ENCODE results near the gene PROCA1.
A peak's percentile ranks its signal among the peaks of the same experiment; 100 is the strongest.

The PROCA1 gene

GRCh38 chr17:28675980-28676379 is 35.7 kb downstream of the PROCA1 start:
- no peaks in the 10 kb centered on the region for H3K79me2 ChIP-seq (ENCODE audit: control insufficient read depth, insufficient read depth, low read length, poor library complexity)

GRCh38 chr17:28675490-28675889 is 36.2 kb downstream of the PROCA1 start:
- Histone ChIP-seq H3K4me2 (ENCODE audit: low read length) (no peak overlapping the region), H3K27ac (ENCODE audit: low read depth, low read length) (no peak overlapping the region), H4K91ac (ENCODE audit: low read depth, low read length) (no peak overlapping the region), H3K4me1 (ENCODE audit: control insufficient read depth in 1 of 2, insufficient read depth in 2 of 2, low read length in 2 of 2) (no peaks in the 10 kb centered on the region), H3K18ac (ENCODE audit: low read length) (no peak overlapping the region), H3K9ac (ENCODE audit: low read length) (no peak overlapping the region), H2BK120ac (ENCODE audit: insufficient read depth, low read length, poor library complexity) (no peak overlapping the region), H3K79me2 (ENCODE audit: control insufficient read depth, insufficient read depth, low read length, poor library complexity) (no peaks in the 10 kb centered on the region), H3K23ac (ENCODE audit: low read length) (no peak overlapping the region), H3K27me3 (ENCODE audit: insufficient read depth, low read length) (no peaks in the 10 kb centered on the region), H3K4ac (ENCODE audit: low read depth, low read length) (no peak overlapping the region), H2AFZ (ENCODE audit: insufficient read depth, low read length, poor library complexity) (no peak overlapping the region), H3K79me1 (ENCODE audit: low read length) (no peaks in the 10 kb centered on the region), H2AK5ac (ENCODE audit: low read length) (no peak overlapping the region), H3K4me3 (ENCODE audit: low read depth, low read length) (no peak overlapping the region), H2BK5ac (ENCODE audit: low read depth, low read length, poor library complexity) (no peak overlapping the region), H2BK12ac (ENCODE audit: low read length) (no peak overlapping the region), H4K12ac (ENCODE audit: low read depth, low read length) (no peak overlapping the region), H3K9me3 (ENCODE audit: insufficient read depth, low read depth, low read length) (no peaks in the 10 kb centered on the region), H3K14ac (ENCODE audit: low read length) (no peak overlapping the region), H4K8ac (ENCODE audit: low read depth, low read length) (no peak overlapping the region), H3K36me3 (ENCODE audit: control insufficient read depth in 1 of 2, insufficient read depth in 2 of 2, low read length in 2 of 2) (peaks cover 61 to 79% of the 10 kb centered on the region in 2 experiments)
- peak; percentile 16 to 80 for DNase-seq
- no CpG with 5 or more reads among the region's 3 CpGs for WGBS (ENCODE audit: extremely low coverage, insufficient coverage, insufficient read length)

More at GRCh38 chr17:28675980-28676379, 35.7 kb downstream of the PROCA1 start:
- Histone ChIP-seq H2BK120ac (ENCODE audit: insufficient read depth, low read length, poor library complexity) (no peak overlapping the region), H3K27ac (ENCODE audit: low read depth, low read length) (no peak overlapping the region), H2AK5ac (ENCODE audit: low read length) (no peak overlapping the region), H2BK5ac (ENCODE audit: low read depth, low read length, poor library complexity) (no peak overlapping the region), H2BK12ac (ENCODE audit: low read length) (no peak overlapping the region), H3K36me3 (ENCODE audit: control insufficient read depth in 1 of 2, insufficient read depth in 2 of 2, low read length in 2 of 2) (peaks cover 65 to 83% of the 10 kb centered on the region in 2 experiments), H4K12ac (ENCODE audit: low read depth, low read length) (no peak overlapping the region), H3K79me1 (ENCODE audit: low read length) (no peaks in the 10 kb centered on the region), H3K4me3 (ENCODE audit: low read depth, low read length) (no peak overlapping the region), H3K18ac (ENCODE audit: low read length) (no peak overlapping the region), H2AFZ (ENCODE audit: insufficient read depth, low read length, poor library complexity) (no peak overlapping the region), H3K4ac (ENCODE audit: low read depth, low read length) (no peak overlapping the region), H3K9ac (ENCODE audit: low read length) (no peak overlapping the region), H4K8ac (ENCODE audit: low read depth, low read length) (no peak overlapping the region), H3K9me3 (ENCODE audit: insufficient read depth, low read depth, low read length) (no peaks in the 10 kb centered on the region), H3K23ac (ENCODE audit: low read length) (no peak overlapping the region), H3K4me2 (ENCODE audit: low read length) (no peak overlapping the region), H3K27me3 (ENCODE audit: insufficient read depth, low read length) (no peaks in the 10 kb centered on the region), H3K4me1 (ENCODE audit: control insufficient read depth in 1 of 2, insufficient read depth in 2 of 2, low read length in 2 of 2) (no peaks in the 10 kb centered on the region), H3K14ac (ENCODE audit: low read length) (no peak overlapping the region), H4K91ac (ENCODE audit: low read depth, low read length) (no peak overlapping the region)
- WGBS (ENCODE audit: extremely low coverage, insufficient coverage, insufficient read length): no CpG with 5 or more reads among the region's 7 CpGs
- DNase-seq: peak; percentile 30 to 66

- H3K79me2 ChIP-seq (ENCODE audit: control insufficient read depth, insufficient read depth, low read length, poor library complexity): no peaks in the 10 kb centered on the region
- H2BK120ac ChIP-seq (ENCODE audit: insufficient read depth, low read length, poor library complexity): no peak overlapping the region
- no peaks in the 10 kb centered on the region for H3K4me1 ChIP-seq (ENCODE audit: control insufficient read depth in 1 of 2, insufficient read depth in 2 of 2, low read length in 2 of 2)
- H3K27me3 ChIP-seq (ENCODE audit: insufficient read depth, low read length): no peaks in the 10 kb centered on the region
- H4K91ac ChIP-seq (ENCODE audit: low read depth, low read length): no peak overlapping the region
- H3K36me3 ChIP-seq (ENCODE audit: control insufficient read depth in 1 of 2, insufficient read depth in 2 of 2, low read length in 2 of 2): peaks cover 23 to 39% of the 10 kb centered on the region in 2 experiments
- no peak overlapping the region for H2AK5ac ChIP-seq (ENCODE audit: low read length)
- H3K4ac ChIP-seq (ENCODE audit: low read depth, low read length): no peak overlapping the region
- no peak overlapping the region for H2BK12ac ChIP-seq (ENCODE audit: low read length)
- H3K4me3 ChIP-seq (ENCODE audit: low read depth, low read length): no peak overlapping the region
- no peak overlapping the region for H3K9ac ChIP-seq (ENCODE audit: low read length)
- no peak overlapping the region for H3K27ac ChIP-seq (ENCODE audit: low read depth, low read length)
- no peak overlapping the region for H3K14ac ChIP-seq (ENCODE audit: low read length)
- no peaks in the 10 kb centered on the region for H3K9me3 ChIP-seq (ENCODE audit: insufficient read depth, low read depth, low read length)
- no peak overlapping the region for H4K8ac ChIP-seq (ENCODE audit: low read depth, low read length)
- no peak for DNase-seq
- WGBS (ENCODE audit: extremely low coverage, insufficient coverage, insufficient read length): no CpG with 5 or more reads among the region's 1 CpG
- no peaks in the 10 kb centered on the region for H3K79me1 ChIP-seq (ENCODE audit: low read length)
- H2BK5ac ChIP-seq (ENCODE audit: low read depth, low read length, poor library complexity): no peak overlapping the region
- no peak overlapping the region for H3K23ac ChIP-seq (ENCODE audit: low read length)
- H2AFZ ChIP-seq (ENCODE audit: insufficient read depth, low read length, poor library complexity): no peak overlapping the region
- no peak overlapping the region for H3K4me2 ChIP-seq (ENCODE audit: low read length)
- H3K18ac ChIP-seq (ENCODE audit: low read length): no peak overlapping the region
- H4K12ac ChIP-seq (ENCODE audit: low read depth, low read length): no peak overlapping the region
These were observed 41.8 kb downstream of the PROCA1 start for GRCh38 chr17:28669918-28670317.

GRCh38 chr17:28667870-28668269 is 43.8 kb downstream of the PROCA1 start:
- no peak overlapping the region for H3K4me2 ChIP-seq (ENCODE audit: low read length)
- no CpG with 5 or more reads among the region's 1 CpG for WGBS (ENCODE audit: extremely low coverage, insufficient coverage, insufficient read length)

More at GRCh38 chr17:28667870-28668269, 43.8 kb downstream of the PROCA1 start:
- DNase-seq: no peak
- H2BK12ac ChIP-seq (ENCODE audit: low read length): no peak overlapping the region
- H3K4me1 ChIP-seq (ENCODE audit: control insufficient read depth in 1 of 2, insufficient read depth in 2 of 2, low read length in 2 of 2): no peaks in the 10 kb centered on the region
- peaks cover 14 to 24% of the 10 kb centered on the region in 2 experiments for H3K36me3 ChIP-seq (ENCODE audit: control insufficient read depth in 1 of 2, insufficient read depth in 2 of 2, low read length in 2 of 2)
- H2AK5ac ChIP-seq (ENCODE audit: low read length): no peak overlapping the region
- no peak overlapping the region for H3K23ac ChIP-seq (ENCODE audit: low read length)
- no peaks in the 10 kb centered on the region for H3K79me2 ChIP-seq (ENCODE audit: control insufficient read depth, insufficient read depth, low read length, poor library complexity)
- no peak overlapping the region for H3K18ac ChIP-seq (ENCODE audit: low read length)
- H3K27me3 ChIP-seq (ENCODE audit: insufficient read depth, low read length): no peaks in the 10 kb centered on the region
- H2AFZ ChIP-seq (ENCODE audit: insufficient read depth, low read length, poor library complexity): no peak overlapping the region
- H4K91ac ChIP-seq (ENCODE audit: low read depth, low read length): no peak overlapping the region
- no peaks in the 10 kb centered on the region for H3K79me1 ChIP-seq (ENCODE audit: low read length)
- no peak overlapping the region for H2BK5ac ChIP-seq (ENCODE audit: low read depth, low read length, poor library complexity)
- no peak overlapping the region for H4K12ac ChIP-seq (ENCODE audit: low read depth, low read length)
- no peak overlapping the region for H3K4ac ChIP-seq (ENCODE audit: low read depth, low read length)
- H3K4me3 ChIP-seq (ENCODE audit: low read depth, low read length): no peak overlapping the region
- H2BK120ac ChIP-seq (ENCODE audit: insufficient read depth, low read length, poor library complexity): no peak overlapping the region
- H3K9me3 ChIP-seq (ENCODE audit: insufficient read depth, low read depth, low read length): no peaks in the 10 kb centered on the region
- no peak overlapping the region for H3K14ac ChIP-seq (ENCODE audit: low read length)
- H3K27ac ChIP-seq (ENCODE audit: low read depth, low read length): no peak overlapping the region
- H4K8ac ChIP-seq (ENCODE audit: low read depth, low read length): no peak overlapping the region
- no peak overlapping the region for H3K9ac ChIP-seq (ENCODE audit: low read length)

Data from trophoblast cell (in vitro differentiated cells and primary cell).